Endometrial microvascular endothelial cells (primary cell): ENCODE measurements around the gene MRTFA. TPM values are rescaled to one million over a fixed set of nuclear protein-coding genes. Genes with fewer than 3 reads are reported as not detected.

Source experiments
- in situ Hi-C: cut with HindIII; loops from 2 replicates; pipeline ENCODE4 v1.10.0; 2017; ENCODE audit warnings: low sequenced_read_pairs, low pct_unique_long_range_greater_than_20kb; ENCODE audit errors: inconsistent ontology term
- total RNA-seq: library from RNA; depleted of rRNA; stranded (reverse); fragments of >200 nt; gene quantifications from one replicate; pipeline ENCODE4 v1.2.3, GENCODE V29; 2015; ENCODE audit errors: inconsistent ontology term

MRTFA gene
- total RNA-seq, 1 donor from 2014 or later: 14.3 TPM

DNA sequence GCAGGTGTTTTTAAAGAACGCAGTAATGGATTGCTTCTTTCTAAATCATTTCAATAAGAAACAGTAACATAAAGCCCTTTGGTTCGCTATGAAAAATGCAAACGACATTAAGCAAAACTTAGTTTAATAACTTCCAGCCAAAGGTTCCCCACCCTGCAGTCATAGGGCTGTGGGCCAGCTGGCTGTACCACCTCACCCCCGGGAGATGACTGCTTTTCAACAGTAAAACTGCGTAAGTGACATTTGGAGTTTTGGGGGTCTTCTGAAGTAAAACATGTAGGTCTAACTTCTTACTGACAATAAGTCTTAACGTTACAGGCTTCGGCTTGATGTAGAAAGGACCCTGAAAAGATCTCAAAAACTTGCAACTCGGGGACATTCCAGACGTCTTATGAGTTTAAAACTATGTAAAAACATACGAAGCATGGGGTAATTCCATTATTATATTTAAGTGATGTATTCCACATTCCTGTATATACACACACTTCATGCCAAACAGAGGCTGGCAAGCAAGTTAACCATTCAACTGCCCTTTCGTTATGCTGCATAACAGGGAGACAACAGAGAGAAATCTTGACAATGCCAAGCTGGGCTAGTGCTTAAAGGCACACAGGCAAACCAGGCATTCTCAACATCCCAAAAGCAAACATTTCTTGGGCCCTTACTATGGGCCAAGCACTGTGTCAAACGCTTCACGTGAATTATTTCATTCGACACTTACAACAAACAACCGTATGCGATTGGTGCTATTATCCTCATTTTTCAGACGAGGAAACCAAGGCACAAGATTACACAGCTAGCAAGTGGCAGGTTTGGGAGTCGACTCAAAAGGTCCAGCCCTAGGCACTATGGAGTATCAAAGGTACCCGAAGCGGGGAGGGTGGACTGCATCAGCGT, 1.2 kb downstream of the MRTFA start:
- in situ Hi-C loops: loop anchor here (25.0 kb wide), 1 partner anchor 98 kb away; no protein-coding TSS in a partner anchor

DNA sequence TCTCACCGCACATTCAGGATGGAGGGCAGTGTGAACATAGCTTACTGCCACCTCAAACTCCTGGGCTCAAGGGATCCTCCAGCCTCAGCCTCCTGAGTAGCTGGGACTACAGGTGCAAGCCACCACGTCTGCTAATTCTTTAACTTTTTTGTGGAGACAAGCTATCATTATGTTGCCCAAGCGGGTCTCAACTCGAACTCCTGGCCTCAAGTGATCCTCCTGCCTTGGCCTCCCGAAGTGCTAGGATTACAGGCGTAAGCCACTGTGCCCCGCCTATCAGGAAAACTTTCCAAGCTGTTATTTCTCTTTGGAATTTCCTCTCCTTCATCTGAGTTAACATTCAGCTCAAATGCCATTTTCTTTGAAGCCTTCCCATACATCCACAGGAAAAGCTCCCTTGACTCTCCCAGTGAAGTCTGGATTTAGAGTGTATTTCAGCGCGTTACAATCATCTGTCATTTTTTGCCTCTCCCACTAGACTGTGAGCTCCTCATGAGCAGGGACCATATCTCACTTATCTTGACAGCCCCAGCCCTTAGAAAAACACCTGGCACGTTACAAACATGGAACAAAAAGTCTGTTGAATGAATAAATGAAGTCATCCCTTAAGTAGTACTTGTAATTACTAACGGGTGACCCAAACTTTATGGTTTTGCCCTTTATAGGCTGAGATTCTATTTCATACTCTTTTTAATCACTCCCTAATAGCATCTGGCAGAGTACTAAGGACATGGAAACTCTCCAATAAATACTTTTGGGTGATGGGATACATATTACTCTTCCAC, 2.2 kb downstream of the MRTFA start:
- in situ Hi-C loops: loop anchor here (25.0 kb wide), 1 partner anchor 97 kb away; no protein-coding TSS in a partner anchor

DNA sequence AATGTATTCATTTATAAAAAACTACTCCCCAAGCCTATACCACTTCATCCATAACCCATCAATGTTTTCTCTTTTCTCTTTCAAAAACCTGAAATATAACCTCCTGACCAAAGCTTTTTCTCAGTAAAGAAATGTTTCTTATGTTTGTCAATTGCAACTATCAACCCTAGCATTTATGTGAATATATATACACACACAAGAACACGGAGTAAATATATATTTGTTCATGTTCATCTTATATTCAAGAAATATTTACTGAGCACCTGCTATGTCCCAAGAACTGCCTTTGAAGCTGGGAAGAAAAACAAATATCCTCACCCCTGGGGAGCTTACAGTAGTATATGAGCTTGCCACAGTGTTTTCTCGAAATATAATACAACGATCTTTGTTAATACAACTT, 3.5 kb downstream of the MRTFA start:
- in situ Hi-C loops: loop anchor here (25.0 kb wide), 1 partner anchor 96 kb away; no protein-coding TSS in a partner anchor

DNA sequence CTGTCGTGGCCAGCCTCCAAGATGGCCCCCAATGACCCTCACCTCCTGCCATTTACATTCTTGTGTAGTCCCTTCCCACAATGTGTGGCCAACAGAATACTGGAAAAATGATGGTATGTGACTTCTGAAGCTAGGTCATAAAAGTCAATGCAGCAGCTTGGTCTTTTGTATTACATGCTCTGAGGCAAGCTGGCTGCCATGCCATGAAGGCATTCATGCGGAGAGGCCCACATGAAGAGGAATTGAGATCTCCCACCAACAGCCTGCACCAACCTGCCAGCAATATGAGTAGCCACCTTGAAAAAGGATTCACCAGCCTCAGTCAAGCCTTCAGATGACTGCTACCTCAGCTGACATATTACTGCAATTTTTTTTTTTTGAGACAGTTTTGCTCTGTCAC, 4.6 kb downstream of the MRTFA start:
- in situ Hi-C loops: loop anchor here (25.0 kb wide), 1 partner anchor 95 kb away; no protein-coding TSS in a partner anchor

DNA sequence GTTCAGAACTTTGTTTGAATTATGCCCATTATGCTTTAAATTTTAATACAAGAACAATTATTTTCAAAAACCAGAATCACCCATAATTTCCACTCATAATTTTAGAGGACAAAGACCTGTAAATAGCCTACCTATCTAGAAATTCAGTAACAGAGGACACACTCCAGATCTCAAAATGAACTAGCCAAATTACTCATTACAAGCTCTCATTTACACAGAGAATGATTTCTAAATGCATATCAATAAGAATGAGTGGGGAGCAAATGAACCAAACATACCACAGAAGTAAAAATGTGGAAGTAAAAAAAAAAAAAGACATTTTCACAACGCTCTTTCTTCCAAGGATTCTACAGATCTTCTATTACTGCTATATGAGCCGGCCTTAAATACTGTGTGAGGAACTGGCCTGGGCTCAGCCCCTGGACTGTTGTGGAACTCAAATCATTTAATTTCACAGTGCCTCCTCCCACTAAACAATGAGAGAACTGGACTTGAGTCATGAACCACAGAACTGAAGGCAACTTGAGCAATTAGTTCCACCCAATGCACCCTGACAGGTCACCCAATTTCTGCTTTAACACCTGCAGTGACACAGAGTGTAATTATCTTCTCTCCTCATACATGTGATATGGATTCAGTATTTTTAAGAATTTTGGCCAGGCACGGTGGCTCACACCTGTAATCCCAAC, 8.0 kb downstream of the MRTFA start:
- in situ Hi-C loops: loop anchor here (25.0 kb wide), 1 partner anchor 91 kb away; no protein-coding TSS in a partner anchor

DNA sequence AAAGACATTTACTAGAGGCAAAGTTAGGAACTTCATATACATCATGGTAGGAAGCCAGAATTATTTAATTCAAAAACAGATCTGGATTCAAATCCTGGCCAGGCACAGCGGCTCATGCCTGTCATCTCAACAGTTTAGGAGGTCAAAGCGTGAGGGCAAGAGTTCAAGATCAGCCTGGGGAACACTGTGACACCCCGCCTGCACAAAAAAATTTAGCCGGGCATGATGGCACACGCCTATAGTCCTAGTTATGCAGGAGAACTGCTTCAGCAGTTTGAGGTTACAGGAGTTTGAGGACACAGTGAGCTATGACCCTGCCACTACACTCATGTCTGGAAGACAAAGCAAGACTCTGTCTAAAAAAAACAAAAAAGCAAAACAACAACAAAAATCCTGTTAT, 8.9 kb downstream of the MRTFA start:
- in situ Hi-C loops: loop anchor here (25.0 kb wide), 1 partner anchor 90 kb away; no protein-coding TSS in a partner anchor

DNA sequence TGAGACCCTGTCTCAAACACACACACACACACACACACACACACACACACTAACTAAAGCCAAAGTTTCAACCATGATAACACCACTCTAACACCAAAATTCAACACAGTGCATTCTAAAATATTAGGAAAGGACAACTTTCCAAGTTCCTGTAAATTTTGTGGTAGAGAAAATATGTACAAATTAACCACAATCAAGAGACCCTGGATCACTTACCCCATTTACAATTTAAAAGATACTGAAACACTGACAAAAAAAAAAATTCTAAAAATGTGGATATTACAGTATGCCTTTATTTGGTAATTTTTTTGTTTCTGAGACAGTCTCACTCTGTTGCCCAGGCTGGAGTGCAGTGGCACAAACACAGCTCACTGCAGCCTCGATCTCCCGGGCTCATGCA, 9.7 kb downstream of the MRTFA start:
- in situ Hi-C loops: loop anchor here (25.0 kb wide), 1 partner anchor 90 kb away; no protein-coding TSS in a partner anchor

DNA sequence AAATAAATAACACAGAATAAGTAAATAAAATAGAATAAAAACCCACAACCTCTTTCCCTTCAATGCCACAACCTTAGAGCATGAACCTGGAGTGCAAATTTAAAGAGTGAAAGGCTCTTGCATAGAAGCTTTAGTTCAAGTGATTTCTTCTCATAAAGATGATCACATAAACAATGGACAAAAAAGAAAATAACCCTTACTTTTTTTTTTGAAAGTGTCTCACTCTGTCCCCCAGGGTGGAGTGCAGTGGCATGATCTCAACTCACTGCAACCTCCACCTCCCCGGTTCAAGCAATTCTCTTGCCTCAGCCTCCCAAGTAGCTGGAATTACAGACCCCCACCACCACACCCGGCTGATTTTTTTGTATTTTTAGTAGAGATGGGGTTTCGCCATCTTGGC, 10.7 kb downstream of the MRTFA start:
- in situ Hi-C loops: loop anchor here (25.0 kb wide), 1 partner anchor 88 kb away; no protein-coding TSS in a partner anchor

DNA sequence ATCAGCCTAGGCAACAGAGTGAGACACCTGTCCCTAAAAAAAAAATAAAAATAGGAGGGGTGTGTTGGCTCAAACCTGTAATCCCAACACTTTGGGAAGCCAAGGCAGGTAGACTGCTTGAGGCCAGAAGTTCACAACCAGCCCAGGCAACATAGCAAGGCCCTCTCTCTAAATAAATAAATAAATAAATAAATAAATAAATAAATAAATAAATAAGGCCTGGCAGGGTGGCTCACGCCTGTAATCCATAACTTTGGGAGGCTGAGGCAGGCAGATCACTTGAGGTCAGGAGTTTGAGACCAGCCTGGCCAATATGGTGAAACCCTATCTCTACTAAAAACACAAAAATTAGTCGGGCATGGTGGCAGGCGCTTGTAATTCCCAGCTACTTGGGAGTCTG, 11.2 kb downstream of the MRTFA start:
- in situ Hi-C loops: loop anchor here (25.0 kb wide), 1 partner anchor 88 kb away; no protein-coding TSS in a partner anchor

DNA sequence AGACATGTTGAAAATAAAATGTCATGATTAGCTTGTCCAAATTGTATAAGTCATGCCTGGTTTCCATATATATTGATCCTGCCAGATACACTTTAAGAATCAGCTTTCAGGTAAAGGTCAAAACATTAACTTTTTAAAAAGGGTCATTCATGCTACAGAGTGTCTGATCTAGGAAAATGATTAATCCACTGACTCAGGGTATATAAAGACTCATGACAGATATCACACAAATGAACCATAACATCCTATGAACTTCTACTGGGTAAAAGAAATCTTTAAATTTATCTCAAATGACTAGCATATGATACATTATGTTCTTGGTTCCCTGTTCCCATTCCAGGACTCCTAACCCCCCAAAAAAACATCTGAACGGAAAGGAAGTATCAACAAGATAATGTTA, 11.7 kb downstream of the MRTFA start:
- in situ Hi-C loops: loop anchor here (25.0 kb wide), 1 partner anchor 87 kb away; no protein-coding TSS in a partner anchor

DNA sequence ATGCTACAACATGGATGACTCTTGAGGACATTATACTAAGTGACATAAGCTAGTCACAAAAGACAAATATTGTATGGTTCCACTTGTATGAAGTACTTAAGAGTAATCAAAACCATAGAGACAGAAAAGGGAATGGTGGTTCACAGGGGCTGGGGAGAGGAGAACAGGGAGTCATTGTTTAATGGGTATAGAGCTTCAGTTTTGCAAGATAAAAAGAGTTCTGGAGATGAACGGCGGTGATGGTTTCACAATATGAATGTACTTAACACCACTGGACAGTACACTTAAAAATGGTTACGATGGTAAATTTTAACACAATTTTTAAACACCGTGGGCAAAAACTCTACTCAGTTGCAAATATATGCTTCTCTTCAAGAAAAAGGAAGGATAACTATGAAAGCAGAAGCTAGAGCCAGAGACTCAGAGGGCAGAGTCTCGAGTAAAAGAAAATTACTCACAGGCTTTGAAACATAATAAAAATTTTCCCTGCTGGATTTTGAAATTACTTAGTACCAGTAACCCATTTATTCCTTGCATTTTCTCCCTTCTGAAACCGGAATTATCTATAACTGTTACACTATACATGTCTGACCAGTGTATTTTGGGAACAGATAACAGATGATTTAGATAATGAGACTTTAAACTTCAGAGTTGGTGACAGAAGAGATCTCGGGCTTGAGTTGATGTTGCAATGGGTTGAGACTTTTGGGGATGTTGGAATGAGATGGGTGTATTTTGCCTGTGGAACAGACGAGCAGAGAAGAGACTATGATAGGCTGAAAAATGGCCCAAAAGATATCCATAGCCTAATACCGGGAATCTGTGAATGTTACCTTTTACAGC, 15.0 kb downstream of the MRTFA start:
- in situ Hi-C loops: no loop called here

DNA sequence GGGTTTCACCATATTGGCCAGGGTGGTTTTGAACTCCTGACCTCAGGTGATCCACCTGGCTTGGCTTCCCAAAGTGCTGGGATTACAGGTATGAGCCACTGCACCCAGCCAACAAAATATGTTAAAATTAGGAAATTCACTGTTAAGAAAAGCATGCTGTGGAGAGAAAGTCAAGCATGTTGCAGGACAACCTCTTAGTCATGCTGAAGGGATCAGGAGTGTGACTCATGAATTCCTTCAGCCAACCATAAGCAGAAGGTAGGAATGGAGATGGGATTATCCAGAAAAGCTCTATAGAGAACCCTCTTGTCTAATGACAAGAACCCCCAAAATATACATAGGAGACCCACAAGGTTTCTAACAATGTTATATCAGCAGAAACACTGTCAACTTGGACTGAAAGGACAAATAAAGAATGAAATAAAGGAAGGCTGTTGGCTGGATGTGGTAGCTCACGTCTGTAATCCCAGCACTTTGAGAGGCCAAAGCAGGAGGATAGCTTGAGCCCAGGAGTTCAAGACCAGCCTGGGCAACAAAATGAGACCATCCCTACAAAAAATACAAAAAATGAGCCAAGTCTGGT, 16.0 kb downstream of the MRTFA start:
- in situ Hi-C loops: no loop called here

DNA sequence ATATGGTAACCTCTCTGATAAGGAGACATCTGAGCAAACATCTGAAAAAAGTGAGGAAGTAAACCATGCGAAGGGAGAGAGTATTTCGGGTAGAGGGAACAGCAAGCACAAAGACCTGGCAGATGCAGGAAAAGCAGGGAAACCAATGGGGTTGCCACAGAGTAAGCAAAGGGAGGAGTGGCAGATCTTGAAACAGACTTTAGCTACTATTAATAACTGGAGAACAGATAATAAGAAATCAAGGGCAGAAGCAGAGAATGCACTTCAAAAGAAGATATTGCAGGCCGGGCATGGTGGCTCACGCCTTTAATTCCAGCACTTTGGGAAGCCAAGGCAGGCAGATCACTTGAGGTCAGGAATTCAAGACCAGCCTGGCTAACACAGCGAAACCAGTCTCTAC, 18.1 kb downstream of the MRTFA start:
- in situ Hi-C loops: no loop called here

DNA sequence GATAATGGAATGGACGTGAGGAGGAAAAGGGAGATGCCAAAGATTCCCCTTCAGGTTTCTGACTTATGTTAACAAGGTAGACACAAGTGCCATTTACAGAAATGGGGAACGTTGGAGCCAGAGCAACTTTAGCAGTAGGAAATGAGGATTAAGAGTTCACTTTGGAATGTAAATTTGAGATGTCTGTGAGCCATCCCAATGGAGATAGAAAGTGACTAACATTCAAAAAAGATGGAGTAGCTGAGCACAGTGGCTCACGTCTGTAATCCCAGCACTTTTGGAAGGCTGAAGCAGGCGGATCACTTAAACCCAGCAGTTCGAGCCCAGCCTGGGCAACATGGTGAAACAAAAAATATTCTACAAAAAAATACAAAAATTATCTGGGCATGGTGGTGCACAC, 19.9 kb downstream of the MRTFA start:
- in situ Hi-C loops: no loop called here

DNA sequence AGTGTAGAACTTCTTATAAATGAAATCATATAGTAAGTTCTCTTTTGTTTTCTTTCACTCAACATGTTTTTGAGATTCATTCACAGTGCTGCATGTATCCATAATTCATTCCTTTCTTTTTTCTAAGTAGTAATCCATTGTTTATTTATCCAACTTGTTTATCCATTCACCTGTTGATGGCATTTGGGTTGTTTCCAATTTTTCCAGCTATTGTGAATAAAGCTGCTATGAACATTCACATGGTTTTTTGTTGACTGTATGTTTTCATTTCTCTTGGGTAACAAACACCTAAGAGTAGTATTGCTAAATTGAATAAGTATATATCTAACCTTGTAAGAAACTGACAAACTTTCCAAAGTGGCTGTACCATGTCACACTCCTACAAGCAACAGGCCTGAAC, 23.5 kb downstream of the MRTFA start:
- in situ Hi-C loops: no loop called here

DNA sequence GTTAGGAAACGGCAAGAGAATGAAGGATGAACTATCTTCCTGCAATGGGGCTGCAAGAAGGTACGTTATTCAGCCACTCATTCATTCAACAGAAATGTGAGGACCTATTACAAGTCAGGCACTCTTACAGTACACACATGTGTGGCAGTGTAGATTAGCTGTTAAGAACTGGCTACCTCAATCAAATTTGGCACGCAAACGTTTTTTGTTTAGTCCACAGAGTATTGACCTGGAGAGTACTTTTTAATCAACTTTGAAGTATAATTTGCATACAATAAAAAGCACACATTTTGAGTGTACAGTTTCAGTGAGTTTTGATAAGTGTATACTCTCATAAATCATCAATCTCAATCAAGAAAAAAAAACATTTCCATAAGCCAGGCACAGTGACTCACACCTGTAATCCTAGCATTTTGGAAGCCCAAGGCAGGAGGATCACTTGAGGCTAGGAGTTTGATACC, 24.2 kb downstream of the MRTFA start:
- in situ Hi-C loops: no loop called here

DNA sequence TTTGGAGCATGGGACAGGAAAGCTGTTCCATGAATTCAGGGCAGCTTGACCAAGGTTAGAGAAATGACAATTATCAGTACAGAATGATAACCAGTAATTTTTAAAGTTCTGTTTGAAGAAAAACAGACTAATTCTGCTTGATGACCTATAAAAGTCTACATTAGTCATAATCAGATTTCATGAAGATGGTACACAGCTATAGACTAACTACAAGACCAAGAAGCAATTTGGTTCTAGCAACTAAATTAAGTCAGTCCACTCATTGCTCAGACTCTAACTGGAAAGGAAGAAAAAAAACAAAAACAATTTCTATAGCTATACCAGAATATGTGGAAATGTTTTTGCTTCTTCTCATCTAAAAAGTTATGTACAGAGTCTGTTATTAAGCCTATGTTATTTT, 24.9 kb downstream of the MRTFA start:
- in situ Hi-C loops: no loop called here
